ENCODE results near the gene HSBP1.

DNA sequence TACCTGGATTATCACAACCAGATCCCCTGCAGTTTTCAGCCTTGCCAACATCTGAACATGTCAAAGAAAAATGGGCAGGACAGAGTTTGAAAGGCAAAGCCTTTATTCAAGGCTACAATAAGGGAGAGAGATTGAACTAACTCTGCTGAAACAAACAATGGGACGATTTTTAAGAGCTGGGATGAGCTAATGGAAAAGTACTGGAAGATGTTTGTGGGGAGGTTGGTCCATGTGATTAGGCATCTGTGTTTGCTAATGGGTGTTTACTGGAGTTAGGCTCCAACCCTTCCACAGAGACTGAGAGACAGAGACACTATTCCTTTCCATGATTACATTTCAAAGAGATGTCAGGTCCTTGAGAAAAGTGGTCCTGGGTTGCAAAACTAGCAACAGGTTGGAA is 35.0 kb upstream of the HSBP1 start:
- no peak for TF ChIP-seq POLR2AphosphoS5 (IDR thresholded peaks at IDR 0.05; ENCODE audit: borderline replicate concordance, low read depth, low read length)
- TF ChIP-seq EZH2 (IDR thresholded peaks at IDR 0.05): no peak
- no peak for TF ChIP-seq FOXP2 (optimal IDR thresholded peaks at IDR 0.05; ENCODE audit: control extremely low read depth, extremely low read length, insufficient read depth)
